HG02973 (cell line): ENCODE results near the gene SPATA2.
"Not testable (repeated sequence)": the region's sequence is repeated elsewhere in the genome, so short reads cannot be mapped to it uniquely, and the experiment has no call there.

ENCODE experiments used
- ATAC-seq: cut with Tn5 transposase; IDR thresholded peaks from one replicate; pipeline ENCODE4 v1.9.1; 2021; ENCODE audit warnings: moderate library complexity; ENCODE audit not compliant: unreplicated experiment

SPATA2 gene, protein sequence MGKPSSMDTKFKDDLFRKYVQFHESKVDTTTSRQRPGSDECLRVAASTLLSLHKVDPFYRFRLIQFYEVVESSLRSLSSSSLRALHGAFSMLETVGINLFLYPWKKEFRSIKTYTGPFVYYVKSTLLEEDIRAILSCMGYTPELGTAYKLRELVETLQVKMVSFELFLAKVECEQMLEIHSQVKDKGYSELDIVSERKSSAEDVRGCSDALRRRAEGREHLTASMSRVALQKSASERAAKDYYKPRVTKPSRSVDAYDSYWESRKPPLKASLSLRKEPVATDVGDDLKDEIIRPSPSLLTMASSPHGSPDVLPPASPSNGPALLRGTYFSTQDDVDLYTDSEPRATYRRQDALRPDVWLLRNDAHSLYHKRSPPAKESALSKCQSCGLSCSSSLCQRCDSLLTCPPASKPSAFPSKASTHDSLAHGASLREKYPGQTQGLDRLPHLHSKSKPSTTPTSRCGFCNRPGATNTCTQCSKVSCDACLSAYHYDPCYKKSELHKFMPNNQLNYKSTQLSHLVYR

DNA sequence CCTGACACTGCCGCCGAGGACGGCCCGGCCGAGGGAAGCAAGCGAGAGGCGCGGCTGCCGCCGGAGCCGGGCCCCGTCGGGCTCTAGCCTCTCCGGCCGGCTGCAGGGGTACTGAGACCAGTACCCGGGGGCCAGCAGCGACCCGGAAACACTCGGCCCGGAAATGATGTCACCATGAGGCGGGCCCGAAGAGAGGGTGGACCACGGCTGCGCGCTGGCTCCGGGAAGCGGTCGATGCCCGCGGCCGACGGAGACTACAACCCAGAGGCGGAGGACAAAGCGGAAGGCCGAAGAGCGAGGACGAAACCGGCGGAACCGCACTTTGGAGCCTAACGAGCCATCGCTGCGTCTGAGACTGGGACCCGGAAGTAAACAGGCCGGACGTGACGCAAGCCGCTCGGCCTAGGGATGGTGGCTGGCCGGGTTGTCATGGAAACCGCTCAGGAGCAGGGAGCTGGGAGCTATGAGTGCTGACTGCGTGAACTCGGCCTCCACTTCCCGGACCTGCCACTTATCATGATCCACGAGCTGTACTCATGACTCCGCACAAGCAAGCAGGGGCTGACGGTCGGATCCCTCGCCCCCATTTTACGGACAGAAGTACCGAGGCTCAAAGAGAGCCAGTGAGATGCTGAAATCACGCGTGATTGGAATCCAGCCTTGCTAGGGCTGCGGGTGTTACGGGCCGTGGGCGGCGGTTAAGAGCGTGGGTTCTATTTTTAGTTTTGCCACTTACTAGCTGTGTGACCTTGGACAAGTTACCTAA is at the start of gene SPATA2:
SPATA2 (minus strand) TSS at position 150 of the 766 bp plus-strand sequence. CDS start 7,039 bp downstream, outside the sequence.
- ATAC-seq, result peak; percentile 73

GRCh38 chr20:49961413-49961812 is 46.1 kb upstream of the SPATA2 start:
- no peak for ATAC-seq

DNA sequence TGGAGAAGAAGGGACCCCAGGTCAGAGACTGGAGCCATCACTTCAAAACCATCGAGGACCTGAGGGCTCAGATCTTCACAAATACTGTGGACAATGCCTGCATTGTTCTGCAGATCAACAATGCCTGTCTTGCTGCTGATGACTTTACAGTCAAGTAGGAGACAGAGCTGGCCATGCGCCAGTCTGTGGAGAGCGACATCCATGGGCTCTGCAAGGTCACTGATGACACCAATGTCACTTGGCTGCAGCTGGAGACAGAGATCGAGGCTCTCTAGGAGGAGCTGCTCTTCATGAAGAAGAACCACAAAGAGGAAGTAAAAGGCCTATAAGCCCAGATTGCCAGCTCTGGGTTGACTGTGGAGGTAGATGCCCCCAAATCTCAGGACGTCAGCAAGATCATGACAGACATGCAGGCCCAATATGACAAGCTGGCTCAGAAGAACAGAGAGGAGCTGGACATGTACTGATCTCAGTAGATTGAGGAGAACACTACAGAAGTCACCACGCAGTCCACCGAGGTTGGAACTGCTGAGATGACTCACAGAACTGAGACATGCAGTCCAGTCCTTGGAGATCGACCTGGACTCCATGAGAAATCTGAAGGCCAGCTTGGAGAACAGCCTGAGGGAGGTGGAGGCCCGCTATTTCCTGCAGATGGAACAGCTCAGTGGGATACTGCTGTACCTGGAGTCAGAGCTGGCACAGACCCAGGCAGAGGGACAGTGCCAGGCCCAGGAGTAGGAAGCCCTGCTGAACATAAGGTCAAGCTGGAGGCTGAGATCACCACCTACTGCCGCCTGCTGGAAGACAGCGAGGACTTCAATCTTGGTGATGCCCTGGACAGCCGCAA is 42.0 kb upstream of the SPATA2 start:
- ATAC-seq, result not testable (repeated sequence)

DNA sequence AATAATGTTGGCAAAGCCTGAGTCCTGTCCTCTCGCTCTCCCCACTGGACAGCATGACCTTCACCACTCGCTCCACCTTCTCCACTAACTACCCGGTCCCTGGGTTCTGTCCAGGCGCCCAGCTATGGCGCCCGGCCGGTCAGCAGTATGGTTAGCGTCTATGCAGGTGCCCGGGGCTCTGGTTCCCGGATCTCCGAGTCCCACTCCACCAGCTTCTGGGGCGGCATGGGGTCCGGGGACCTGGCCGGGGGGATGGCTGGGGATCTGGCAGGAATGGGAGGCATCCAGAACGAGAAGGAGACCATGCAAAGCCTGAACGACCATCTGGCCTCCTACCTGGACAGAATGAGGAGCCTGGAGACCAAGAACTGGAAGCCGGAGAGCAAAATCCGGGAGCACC is 41.4 kb upstream of the SPATA2 start:
- ATAC-seq, result no peak

GRCh38 chr20:49955830-49956396 is 40.6 kb upstream of the SPATA2 start:
- not testable (repeated sequence) for ATAC-seq

- ATAC-seq, result no peak
Observed at GRCh38 chr20:49955167-49955566, 39.8 kb upstream of the SPATA2 start.

- no peak for ATAC-seq
Observed at GRCh38 chr20:49951151-49951550, 35.8 kb upstream of the SPATA2 start.

GRCh38 chr20:49948809-49949507 is 33.6 kb upstream of the SPATA2 start:
- no peak for ATAC-seq

- no peak for ATAC-seq
Observed at GRCh38 chr20:49948178-49948577, 32.8 kb upstream of the SPATA2 start.

GRCh38 chr20:49945701-49946477 is 30.6 kb upstream of the SPATA2 start:
- ATAC-seq, result no peak

GRCh38 chr20:49945306-49945700 is 30.0 kb upstream of the SPATA2 start:
- ATAC-seq, result no peak

- no peak for ATAC-seq
Observed at GRCh38 chr20:49942942-49943341, 27.6 kb upstream of the SPATA2 start.

DNA sequence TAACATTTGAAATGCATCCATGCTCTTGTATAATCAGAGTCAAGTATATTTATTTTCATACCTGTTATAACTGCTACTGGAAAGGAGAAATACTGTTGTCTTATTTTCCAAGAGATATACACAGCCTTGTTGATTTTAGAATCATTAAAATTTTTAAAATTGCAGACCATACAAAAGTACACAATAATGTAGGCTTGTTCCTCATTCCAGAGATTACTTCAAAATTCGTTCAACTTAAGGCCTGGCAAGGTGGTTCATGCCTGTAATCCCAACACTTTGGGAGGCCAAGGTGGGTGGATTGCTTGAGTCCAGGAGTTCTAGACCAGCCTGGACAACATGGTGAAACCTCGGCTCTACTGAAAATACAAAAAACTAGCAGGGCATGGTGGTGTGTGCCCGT is 27.0 kb upstream of the SPATA2 start:
- no peak for ATAC-seq

DNA sequence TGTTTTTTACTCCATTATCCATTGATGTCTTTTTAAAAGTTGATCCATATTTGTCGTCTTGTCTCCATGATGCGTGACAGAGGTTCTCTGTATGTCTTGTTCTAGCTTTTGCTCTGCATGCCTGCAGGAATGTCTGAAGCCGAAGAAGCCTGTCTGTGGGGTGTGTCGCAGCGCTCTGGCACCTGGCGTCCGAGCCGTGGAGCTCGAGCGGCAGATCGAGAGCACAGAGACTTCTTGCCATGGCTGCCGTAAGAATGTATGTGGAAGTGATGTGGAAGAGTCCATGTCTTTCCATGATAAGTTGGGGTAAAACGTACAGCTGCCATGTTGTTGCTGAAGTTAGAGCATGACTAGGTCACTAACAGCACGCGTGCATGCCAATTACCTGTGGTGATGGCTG is 26.1 kb upstream of the SPATA2 start:
- no peak for ATAC-seq

DNA sequence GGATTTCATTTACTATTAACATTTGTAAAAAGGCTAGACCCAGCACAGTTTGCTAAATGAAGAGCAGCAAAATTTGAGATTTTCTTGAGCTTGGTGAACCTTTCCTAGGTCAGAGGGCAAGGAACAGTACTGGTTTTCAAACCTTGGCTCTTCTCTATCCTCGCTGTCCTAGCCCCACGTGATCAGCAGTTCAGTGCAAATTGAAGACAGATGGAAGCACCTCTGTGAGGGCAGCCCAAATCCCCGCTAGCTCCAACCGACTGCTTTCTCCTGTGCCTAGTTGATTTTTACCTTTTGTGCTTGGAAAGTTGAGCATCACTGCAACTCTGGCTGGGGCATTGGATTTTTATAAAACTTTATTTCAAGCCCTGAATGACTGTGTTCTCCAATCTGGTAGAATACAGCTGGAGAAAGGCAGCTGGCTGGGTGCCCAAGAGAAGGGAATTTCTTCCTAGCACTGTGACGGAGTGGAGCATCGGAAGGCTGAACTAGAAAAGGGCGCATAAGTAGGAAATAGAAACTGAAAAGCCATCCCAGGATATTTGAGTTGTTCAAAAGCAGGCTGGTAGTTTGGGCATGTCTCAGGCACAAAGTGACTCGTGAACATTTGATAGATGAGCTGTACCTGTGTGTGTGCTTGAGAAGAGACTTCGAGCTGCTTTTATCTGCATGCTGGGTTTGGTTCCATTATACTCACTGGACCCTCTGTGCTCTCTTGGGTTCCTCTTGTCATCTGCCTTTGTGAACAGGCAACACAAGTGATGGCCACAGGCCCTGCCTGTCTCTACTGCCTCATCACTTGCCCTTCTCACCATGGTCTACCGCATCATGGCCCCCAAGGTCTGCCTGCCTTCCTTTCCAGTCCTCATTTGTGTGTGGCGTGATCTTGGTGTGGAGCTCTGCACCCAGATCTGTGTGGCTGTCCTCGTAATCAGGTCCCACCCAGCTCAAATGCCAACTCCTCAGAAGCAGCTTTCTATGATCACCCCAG is 23.1 kb upstream of the SPATA2 start:
- ATAC-seq, result no peak

DNA sequence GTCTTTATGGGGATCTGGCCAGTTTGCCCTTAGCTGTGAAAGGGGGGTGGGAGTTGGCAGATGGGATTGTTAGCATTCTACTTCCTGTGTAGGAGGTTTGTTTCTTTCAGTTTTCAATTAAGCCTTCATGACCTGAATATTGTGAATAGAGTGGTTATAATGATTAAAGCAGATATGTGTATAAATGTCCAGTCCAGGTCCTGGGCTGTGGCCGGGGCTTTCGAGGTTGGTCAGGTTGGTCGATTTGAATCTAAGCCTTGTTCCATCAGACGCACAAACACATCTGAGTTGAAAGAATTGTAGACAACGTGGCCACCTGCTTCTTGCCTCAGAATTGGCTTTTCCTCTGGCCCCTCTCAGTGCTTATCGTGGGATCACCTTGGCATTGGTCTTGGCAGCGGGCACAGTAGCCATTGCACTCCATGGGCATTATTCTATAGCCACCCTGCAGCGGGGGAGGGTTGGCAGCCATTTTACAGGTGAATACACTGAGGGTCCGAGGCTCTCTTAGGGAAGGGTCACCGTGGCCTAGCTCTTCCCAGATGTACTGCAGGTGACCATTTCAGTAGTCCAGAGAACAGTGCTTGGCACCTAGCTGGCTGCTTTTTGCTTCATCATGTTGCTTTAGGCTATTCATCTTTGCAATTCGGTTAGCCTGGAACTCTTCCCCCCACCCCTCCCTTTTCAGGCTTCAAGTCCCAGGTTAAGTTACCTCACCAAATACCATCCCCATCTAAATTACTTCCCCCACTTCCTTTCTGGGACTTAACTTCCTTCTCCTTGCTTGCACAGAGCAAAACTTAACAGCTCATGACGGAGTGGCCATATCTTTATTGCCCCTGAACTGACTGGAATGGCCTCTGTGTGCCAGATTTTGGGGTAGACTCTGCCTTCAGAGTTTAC is 21.9 kb upstream of the SPATA2 start:
- ATAC-seq, result no peak
